Mesenchymal stem cell (in vitro differentiated cells and primary cell): ENCODE measurements around the gene FKBP5.

Experiments
- DNase-seq: peaks from one replicate; pipeline ENCODE4 v3.0.0-alpha.2; 2013
- H2AFZ ChIP-seq: one replicate; pipeline ENCODE4 v1.6.1; 2013; ENCODE audit warnings: low read depth, mild to moderate bottlenecking, control low read depth, inconsistent platforms, low read length, moderate library complexity
- H2AK5ac ChIP-seq: 2 replicates; pipeline ENCODE4 v1.6.1; 2013; ENCODE audit warnings: low read length, moderate library complexity, mild to moderate bottlenecking, inconsistent platforms; ENCODE audit not compliant: severe bottlenecking
- H2BK120ac ChIP-seq: one replicate; pipeline ENCODE4 v1.6.1; 2013; ENCODE audit warnings: low read depth, mild to moderate bottlenecking, inconsistent platforms, low read length, moderate library complexity
- H2BK12ac ChIP-seq, 2 experiments: one replicate each; pipeline ENCODE4 v1.6.1; 2013; ENCODE audit warnings: inconsistent platforms in 2 of 2, low read length in 2 of 2, mild to moderate bottlenecking in 2 of 2, moderate library complexity in 2 of 2, control low read depth in 1 of 2
- H2BK15ac ChIP-seq: one replicate; pipeline ENCODE4 v1.6.1; 2013; ENCODE audit warnings: mild to moderate bottlenecking, low read depth, inconsistent platforms; ENCODE audit not compliant: poor library complexity, severe bottlenecking
- H2BK5ac ChIP-seq: 2 replicates; pipeline ENCODE4 v1.6.1; 2013; ENCODE audit warnings: low read depth, mild to moderate bottlenecking, low read length, control low read depth, inconsistent platforms; ENCODE audit not compliant: poor library complexity, severe bottlenecking
- H3K14ac ChIP-seq, 2 experiments: one replicate each; pipeline ENCODE4 v1.6.1; 2013; ENCODE audit warnings: inconsistent platforms in 2 of 2, low read length in 2 of 2, control low read depth in 1 of 2, mild to moderate bottlenecking in 1 of 2, moderate library complexity in 1 of 2
- H3K18ac ChIP-seq, 2 experiments: one replicate each; pipeline ENCODE4 v1.6.1; 2013; ENCODE audit warnings: inconsistent platforms in 2 of 2, low read length in 2 of 2, control low read depth in 1 of 2, low read depth in 1 of 2, mild to moderate bottlenecking in 1 of 2
- H3K23ac ChIP-seq, 2 experiments: one replicate each; pipeline ENCODE4 v1.6.1; 2013; ENCODE audit warnings: inconsistent platforms in 2 of 2, low read length in 2 of 2, mild to moderate bottlenecking in 2 of 2, moderate library complexity in 2 of 2, control low read depth in 1 of 2
- H3K27ac ChIP-seq: 2 replicates; pipeline ENCODE4 v1.5.1; 2013; ENCODE audit warnings: mild to moderate bottlenecking, moderate library complexity, low read length, control low read depth, inconsistent platforms; ENCODE audit not compliant: poor library complexity, severe bottlenecking
- H3K27me3 ChIP-seq, 2 experiments: 2 replicates each; pipeline versions ENCODE4 v1.6.1 to v1.7.0; 2013; ENCODE audit warnings: low read length in 2 of 2, mild to moderate bottlenecking in 2 of 2, moderate library complexity in 2 of 2, control low read depth in 1 of 2, inconsistent platforms in 1 of 2; ENCODE audit not compliant: control insufficient read depth in 1 of 2, insufficient read depth in 1 of 2
- H3K36me3 ChIP-seq, 2 experiments: 2 replicates each; pipeline versions ENCODE4 v1.6.1 to v1.7.0; 2013; ENCODE audit warnings: low read length in 2 of 2, control low read depth in 1 of 2, inconsistent platforms in 1 of 2, low read depth in 1 of 2, mild to moderate bottlenecking in 1 of 2; ENCODE audit not compliant: insufficient read depth in 2 of 2, control insufficient read depth in 1 of 2
- H3K4ac ChIP-seq, 2 experiments: one replicate each; pipeline ENCODE4 v1.6.1; 2013; ENCODE audit warnings: inconsistent platforms in 2 of 2, low read length in 2 of 2, mild to moderate bottlenecking in 2 of 2, moderate library complexity in 2 of 2, control low read depth in 1 of 2, low read depth in 1 of 2
- H3K4me1 ChIP-seq: 2 replicates; pipeline ENCODE4 v1.6.1; 2013; ENCODE audit warnings: low read depth, low read length, control low read depth; ENCODE audit not compliant: control insufficient read depth, insufficient read depth
- H3K4me2 ChIP-seq: 2 replicates; pipeline ENCODE4 v1.6.1; 2013; ENCODE audit warnings: low read length, mild to moderate bottlenecking, inconsistent platforms; ENCODE audit not compliant: poor library complexity, severe bottlenecking
- H3K4me3 ChIP-seq, 2 experiments: 2 replicates each; pipeline versions ENCODE4 v1.5.1 to v1.7.0; 2013; ENCODE audit warnings: low read length in 2 of 2, mild to moderate bottlenecking in 2 of 2, control low read depth in 1 of 2, low read depth in 1 of 2; ENCODE audit not compliant: insufficient read depth in 1 of 2
- H3K79me1 ChIP-seq: replicated peaks from 2 replicates; pipeline ENCODE4 v1.6.1; 2013; ENCODE audit warnings: mild to moderate bottlenecking, control low read depth, low read length, inconsistent platforms; ENCODE audit not compliant: poor library complexity, severe bottlenecking
- H3K9ac ChIP-seq: 2 replicates; pipeline ENCODE4 v1.7.0; 2013; ENCODE audit warnings: mild to moderate bottlenecking, low read length, moderate library complexity
- H3K9me3 ChIP-seq: 2 replicates; pipeline ENCODE4 v1.7.0; 2013; ENCODE audit warnings: mild to moderate bottlenecking, low read length; ENCODE audit not compliant: control insufficient read depth
- H4K8ac ChIP-seq: one replicate; pipeline ENCODE4 v1.6.1; 2013; ENCODE audit warnings: inconsistent platforms, mild to moderate bottlenecking, low read length, moderate library complexity
- H4K91ac ChIP-seq: one replicate; pipeline ENCODE4 v1.6.1; 2013; ENCODE audit warnings: mild to moderate bottlenecking, low read length, inconsistent platforms
- WGBS: methylation state at CpG from one replicate; pipeline ENCODE4 v1.1.7; 2013; ENCODE audit warnings: mixed read lengths; 5-methylcytosine and 5-hydroxymethylcytosine counted together

Gene FKBP5

GRCh38 chr6:35583893-35584688 is 104.6 kb downstream of the FKBP5 start:
- Histone ChIP-seq H3K4me1 (no peaks in the 10 kb centered on the region), H3K36me3 (peaks cover 0 to under 1% of the 10 kb centered on the region in 2 experiments), H2AFZ (no peak overlapping the region), H2BK15ac (no peak overlapping the region), H3K14ac (no peak overlapping the region), H2BK120ac (no peak overlapping the region), H3K79me1 (peaks cover 7% of the 10 kb centered on the region), H3K18ac (no peak overlapping the region), H2AK5ac (no peak overlapping the region), H3K9ac (no peak overlapping the region), H4K91ac (no peak overlapping the region), H2BK5ac (no peak overlapping the region), H3K9me3 (no peaks in the 10 kb centered on the region), H3K4me2 (no peak overlapping the region), H3K23ac (no peak overlapping the region), H3K4ac (no peak overlapping the region), H3K27me3 (no peaks in the 10 kb centered on the region), H3K4me3 (no peak overlapping the region), H2BK12ac (no peak overlapping the region), H4K8ac (no peak overlapping the region), H3K27ac (no peak overlapping the region)
- WGBS = 33% methylated on average over 3 of the region's 6 CpGs
- DNase-seq = peak; percentile 75

- H3K79me1 ChIP-seq = peaks cover 7% of the 10 kb centered on the region
- no peak overlapping the region for H3K4me2 ChIP-seq
- no peak overlapping the region for H2AK5ac ChIP-seq
- H2BK15ac ChIP-seq = no peak overlapping the region
- H2BK12ac ChIP-seq = no peak overlapping the region
- H3K36me3 ChIP-seq = no peaks in the 10 kb centered on the region
- no peak overlapping the region for H2AFZ ChIP-seq
- no peak overlapping the region for H4K8ac ChIP-seq
- H4K91ac ChIP-seq = no peak overlapping the region
- no peak overlapping the region for H3K18ac ChIP-seq
- H3K9ac ChIP-seq = no peak overlapping the region
- H3K4me1 ChIP-seq = no peaks in the 10 kb centered on the region
- H2BK120ac ChIP-seq = no peak overlapping the region
- H3K27ac ChIP-seq = no peak overlapping the region
- H3K9me3 ChIP-seq = no peaks in the 10 kb centered on the region
- 50% methylated on average over 1 of the region's 2 CpGs for WGBS
- H3K23ac ChIP-seq = no peak overlapping the region
- H3K27me3 ChIP-seq = no peaks in the 10 kb centered on the region
- no peak for DNase-seq
- H3K4ac ChIP-seq = peak overlapping the region in 1 of 2 experiments; percentile 44
- no peak overlapping the region for H2BK5ac ChIP-seq
- no peak overlapping the region for H3K14ac ChIP-seq
- H3K4me3 ChIP-seq = no peak overlapping the region
Observed at GRCh38 chr6:35582315-35582714, 106.4 kb downstream of the FKBP5 start.

- no peak overlapping the region for H2AFZ ChIP-seq
Observed at GRCh38 chr6:35581633-35582032, 107.1 kb downstream of the FKBP5 start.

GRCh38 chr6:35580836-35581235 is 107.9 kb downstream of the FKBP5 start:
- no peak overlapping the region for H2BK15ac ChIP-seq
- no peak overlapping the region for H3K4me3 ChIP-seq
- H3K36me3 ChIP-seq = peaks cover 0 to 7% of the 10 kb centered on the region in 2 experiments
- no peak overlapping the region for H3K9ac ChIP-seq
- no peak overlapping the region for H2AFZ ChIP-seq
- H4K91ac ChIP-seq = no peak overlapping the region
- DNase-seq = no peak
- H3K18ac ChIP-seq = no peak overlapping the region
- no peak overlapping the region for H3K27ac ChIP-seq
- H2AK5ac ChIP-seq = no peak overlapping the region
- no peak overlapping the region for H2BK12ac ChIP-seq
- H3K23ac ChIP-seq = no peak overlapping the region
- no peaks in the 10 kb centered on the region for H3K9me3 ChIP-seq
- no peak overlapping the region for H4K8ac ChIP-seq
- H2BK120ac ChIP-seq = no peak overlapping the region
- no peak overlapping the region for H2BK5ac ChIP-seq
- H3K79me1 ChIP-seq = peaks cover 5% of the 10 kb centered on the region
- H3K4ac ChIP-seq = no peak overlapping the region
- H3K27me3 ChIP-seq = no peaks in the 10 kb centered on the region
- no peaks in the 10 kb centered on the region for H3K4me1 ChIP-seq
- H3K14ac ChIP-seq = no peak overlapping the region
- H3K4me2 ChIP-seq = no peak overlapping the region

More at GRCh38 chr6:35581633-35582032, 107.1 kb downstream of the FKBP5 start:
- Histone ChIP-seq H2BK12ac (no peak overlapping the region), H4K8ac (no peak overlapping the region), H3K4me2 (no peak overlapping the region), H3K9me3 (no peaks in the 10 kb centered on the region), H3K4me1 (no peaks in the 10 kb centered on the region), H3K27me3 (no peaks in the 10 kb centered on the region), H2BK120ac (no peak overlapping the region), H3K14ac (no peak overlapping the region), H3K36me3 (peaks cover 0 to 4% of the 10 kb centered on the region in 2 experiments), H3K79me1 (peaks cover 5% of the 10 kb centered on the region), H3K4me3 (no peak overlapping the region), H3K18ac (no peak overlapping the region), H3K23ac (no peak overlapping the region), H2AK5ac (no peak overlapping the region), H3K27ac (no peak overlapping the region), H4K91ac (no peak overlapping the region), H2BK15ac (no peak overlapping the region), H3K9ac (no peak overlapping the region), H3K4ac (no peak overlapping the region), H2BK5ac (no peak overlapping the region)
- DNase-seq = peak; percentile 64
- 63% methylated on average over 5 of the region's 6 CpGs for WGBS
